AG09319 (cell line): ENCODE results near the gene IQSEC3.
A peak's percentile ranks its signal among the peaks of the same experiment; 100 is the strongest.

ENCODE experiments used
- DNase-seq: peaks from one replicate; pipeline ENCODE4 v3.0.0-alpha.2; 2010; ENCODE audit warnings: low read depth; ENCODE audit errors: extremely low read depth
- TF ChIP-seq, protein P1 (sequence below): IDR thresholded peaks from 2 replicates; pipeline ENCODE4 v1.5.1; 2011; ENCODE audit warnings: low read depth, mild to moderate bottlenecking, inconsistent platforms, low read length, moderate library complexity

IQSEC3 gene

DNA sequence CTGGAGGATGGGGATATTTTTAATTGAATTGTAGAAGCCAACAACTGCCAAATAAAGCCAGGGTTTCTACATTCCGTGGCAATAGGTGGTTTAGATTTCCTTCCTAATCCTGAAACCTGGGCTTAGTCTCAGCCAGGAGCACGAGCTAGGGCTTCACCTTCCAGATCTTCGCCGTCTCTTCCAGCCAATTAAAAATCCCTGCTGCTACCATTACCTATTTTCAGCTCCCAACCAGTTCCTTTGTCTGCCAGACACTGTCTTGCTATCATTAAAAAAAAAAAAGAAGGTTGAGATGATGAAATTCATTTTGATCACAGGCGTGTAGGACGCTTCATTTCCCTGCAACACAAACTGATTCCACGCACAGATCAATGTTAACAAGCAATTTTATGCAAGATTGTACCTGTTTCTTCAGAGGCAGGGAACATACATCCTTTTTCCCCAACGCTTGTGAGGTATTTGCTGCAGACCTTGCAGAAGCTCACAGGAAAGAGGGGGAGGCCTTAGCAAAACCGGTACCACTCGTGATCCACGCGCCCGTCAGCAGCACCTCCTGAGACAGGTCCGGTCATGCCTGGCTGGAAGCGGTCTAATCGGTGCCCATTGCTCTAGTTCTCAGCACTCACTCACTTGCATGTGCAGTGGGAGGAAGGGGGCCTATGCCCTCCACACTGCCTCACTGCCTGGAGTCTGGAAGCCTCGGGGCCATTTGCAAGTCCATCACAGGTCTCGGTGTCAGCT, 82.3 kb downstream of the IQSEC3 start:
- no peak for DNase-seq
- TF ChIP-seq, protein P1, sequence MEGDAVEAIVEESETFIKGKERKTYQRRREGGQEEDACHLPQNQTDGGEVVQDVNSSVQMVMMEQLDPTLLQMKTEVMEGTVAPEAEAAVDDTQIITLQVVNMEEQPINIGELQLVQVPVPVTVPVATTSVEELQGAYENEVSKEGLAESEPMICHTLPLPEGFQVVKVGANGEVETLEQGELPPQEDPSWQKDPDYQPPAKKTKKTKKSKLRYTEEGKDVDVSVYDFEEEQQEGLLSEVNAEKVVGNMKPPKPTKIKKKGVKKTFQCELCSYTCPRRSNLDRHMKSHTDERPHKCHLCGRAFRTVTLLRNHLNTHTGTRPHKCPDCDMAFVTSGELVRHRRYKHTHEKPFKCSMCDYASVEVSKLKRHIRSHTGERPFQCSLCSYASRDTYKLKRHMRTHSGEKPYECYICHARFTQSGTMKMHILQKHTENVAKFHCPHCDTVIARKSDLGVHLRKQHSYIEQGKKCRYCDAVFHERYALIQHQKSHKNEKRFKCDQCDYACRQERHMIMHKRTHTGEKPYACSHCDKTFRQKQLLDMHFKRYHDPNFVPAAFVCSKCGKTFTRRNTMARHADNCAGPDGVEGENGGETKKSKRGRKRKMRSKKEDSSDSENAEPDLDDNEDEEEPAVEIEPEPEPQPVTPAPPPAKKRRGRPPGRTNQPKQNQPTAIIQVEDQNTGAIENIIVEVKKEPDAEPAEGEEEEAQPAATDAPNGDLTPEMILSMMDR: no peak

DNA sequence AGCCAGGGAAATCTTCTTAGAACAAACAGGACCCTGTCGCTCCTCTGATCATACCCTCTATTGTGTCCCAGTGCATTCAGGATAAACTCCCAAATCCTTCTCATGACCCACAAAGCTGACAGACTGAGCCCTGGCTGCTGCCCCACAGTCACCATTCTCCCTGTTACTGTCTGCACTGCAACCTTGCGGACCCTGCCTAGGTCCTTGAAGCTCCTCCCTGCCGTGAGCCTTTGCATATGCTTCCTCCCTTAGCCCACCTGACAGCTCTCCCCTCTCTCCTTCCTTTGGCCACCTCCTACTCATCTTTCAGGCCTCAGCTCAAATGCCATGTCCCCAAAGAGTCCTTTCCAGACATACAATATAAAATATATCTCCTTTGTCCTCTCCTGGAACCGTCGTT, 85.0 kb downstream of the IQSEC3 start:
- DNase-seq: no peak
- TF ChIP-seq, protein P1: no peak

DNA sequence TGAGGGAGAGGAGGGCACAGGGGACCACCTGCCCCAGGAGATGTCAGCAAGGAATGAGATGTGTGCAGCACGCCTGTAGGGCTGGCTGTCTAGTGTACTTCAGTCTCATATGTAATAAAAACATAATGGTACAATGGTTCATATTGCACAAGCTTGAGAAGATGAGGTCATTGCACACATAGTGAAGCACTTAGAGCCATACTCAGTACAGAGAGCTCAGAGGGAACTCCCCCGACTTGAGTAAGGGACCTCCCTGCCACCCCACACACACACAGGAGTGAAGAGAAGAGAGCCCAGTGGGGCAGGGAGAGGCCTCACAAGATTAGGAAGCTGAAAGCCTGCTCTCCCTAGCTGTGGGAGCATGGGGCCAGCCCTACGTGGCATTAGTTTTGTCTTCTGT, 85.9 kb downstream of the IQSEC3 start:
- no peak for DNase-seq
- TF ChIP-seq, protein P1: no peak

DNA sequence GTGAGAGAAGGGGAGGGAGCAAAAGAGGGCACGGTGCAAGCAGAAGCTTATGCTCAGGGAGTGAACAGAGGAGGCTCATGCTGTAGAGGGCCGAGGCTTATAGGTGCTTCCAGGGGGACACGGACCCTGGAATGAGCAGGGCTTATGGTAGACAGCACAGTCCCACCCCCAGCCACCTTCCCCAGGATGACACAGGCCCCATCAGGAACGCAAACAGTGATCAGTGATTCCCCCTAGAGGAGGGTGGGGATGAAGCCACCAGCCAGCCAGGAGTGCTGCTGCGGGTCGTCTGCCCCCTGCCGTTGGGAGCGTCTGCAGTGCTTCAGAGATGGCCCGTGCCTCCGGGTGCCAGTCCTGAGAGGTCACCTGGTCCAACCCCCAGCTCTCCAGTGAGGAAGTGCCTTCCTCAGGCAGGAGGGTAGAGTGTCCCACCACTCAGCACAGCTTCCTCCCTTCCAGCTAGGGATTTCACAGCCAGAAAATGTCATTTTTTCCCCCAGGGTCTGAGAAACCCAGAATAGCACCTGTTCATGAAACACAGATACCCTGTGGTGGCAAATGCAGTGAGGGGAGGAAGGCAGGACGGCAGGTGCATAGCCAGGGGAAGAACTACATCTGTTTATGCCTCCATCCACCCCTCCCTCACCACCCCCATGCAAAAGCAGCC, 86.6 kb downstream of the IQSEC3 start:
- DNase-seq: no peak
- TF ChIP-seq, protein P1: peak; percentile 66

DNA sequence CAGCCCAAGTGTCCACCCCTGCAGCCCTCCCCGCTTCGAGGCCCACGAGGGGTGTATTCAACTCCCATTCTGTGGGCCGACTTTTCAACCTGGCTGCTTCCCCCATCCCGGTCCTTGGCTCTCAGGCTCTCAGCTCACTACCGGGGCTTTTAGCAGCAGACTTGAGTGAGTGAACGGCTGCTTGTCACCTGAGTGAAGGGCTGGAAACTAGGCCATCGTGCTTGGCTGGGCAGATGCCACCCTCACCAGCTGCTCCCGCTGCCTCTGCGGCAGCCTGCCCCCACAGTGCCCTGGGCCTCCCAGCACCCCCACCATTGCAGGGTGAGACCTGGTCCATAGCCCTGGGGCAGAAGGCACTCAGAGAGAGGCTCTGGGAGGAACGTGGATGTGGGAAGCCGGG, 87.5 kb downstream of the IQSEC3 start:
- DNase-seq: no peak
- TF ChIP-seq, protein P1: no peak

DNA sequence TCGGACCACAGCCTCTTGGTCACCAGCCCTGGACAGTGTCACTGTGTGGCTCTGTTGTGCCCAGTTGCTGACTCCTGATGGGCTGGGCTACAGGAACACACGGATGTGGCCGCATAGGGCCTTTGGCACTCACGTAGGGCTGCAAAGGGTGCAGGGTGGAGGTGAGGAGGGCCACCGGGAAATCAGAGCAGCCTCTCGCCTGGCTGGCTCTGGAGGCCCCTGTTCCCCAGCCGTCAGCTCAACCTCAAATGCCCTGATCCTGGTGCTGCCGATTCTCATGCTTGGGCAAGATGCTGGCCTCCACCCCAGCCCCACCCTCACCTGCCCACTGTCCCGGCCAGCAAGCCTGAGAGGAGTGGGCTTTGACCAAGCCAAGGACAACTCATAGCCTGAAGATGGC, 88.4 kb downstream of the IQSEC3 start:
- TF ChIP-seq, protein P1: no peak
- no peak for DNase-seq

DNA sequence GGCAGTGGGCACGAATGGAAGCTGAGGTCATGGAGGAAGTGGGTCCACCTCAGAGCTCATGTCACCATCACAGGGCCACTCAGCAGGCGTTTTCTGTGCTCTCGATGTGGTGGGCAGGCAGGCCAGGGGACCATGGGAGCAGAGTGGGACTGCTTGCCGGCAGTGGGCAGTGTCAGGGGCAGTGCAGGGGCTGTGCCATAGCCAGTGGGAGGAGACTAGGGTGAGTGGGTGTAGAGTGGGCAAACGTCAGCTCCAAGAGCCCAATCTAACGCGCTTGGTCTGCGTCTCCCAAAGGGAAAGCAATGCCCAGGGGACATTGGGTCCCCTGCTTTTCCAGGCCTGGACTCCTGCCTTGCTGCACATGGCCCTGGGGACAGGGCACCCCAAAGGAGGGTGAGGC, 89.1 kb downstream of the IQSEC3 start:
- TF ChIP-seq, protein P1: no peak
- DNase-seq: no peak
